HEK293T (cell line): ENCODE measurements around the gene KLK5.
"Not testable (repeated sequence)": the region's sequence is repeated elsewhere in the genome, so short reads cannot be mapped to it uniquely, and the experiment has no call there.

Source experiments
- CTCF ChIA-PET: fragments of 350-600 bp; formaldehyde crosslinking; extraction: SDS; loops from one replicate; lab custom pipeline; 2021; ENCODE audit warnings: antibody characterized with exemption, inconsistent platforms; lab: Yijun Ruan, JAX
- POLR2A ChIA-PET: fragments of 350-600 bp; formaldehyde crosslinking; extraction: SDS; loops from one replicate; lab custom pipeline; 2020; ENCODE audit warnings: antibody characterized with exemption, inconsistent platforms; lab: Yijun Ruan, JAX
- DNase-seq: peaks from one replicate; pipeline ENCODE4 v3.0.0; 2012; ENCODE audit warnings: mixed read lengths; ENCODE audit errors: extremely low spot score
- ARNT ChIP-seq: fragments of 450-650 bp; IDR thresholded peaks from 2 replicates; pipeline ENCODE4 v1.6.1; 2017; ENCODE audit warnings: mild to moderate bottlenecking
- BHLHE40 ChIP-seq: fragments of 450-650 bp; IDR thresholded peaks from 2 replicates; pipeline ENCODE4 v1.6.1; 2016; ENCODE audit warnings: mild to moderate bottlenecking, moderate library complexity, borderline replicate concordance
- CTBP1 ChIP-seq: fragments of 450-650 bp; IDR thresholded peaks from 2 replicates; pipeline ENCODE4 v1.6.1; 2016; ENCODE audit warnings: borderline replicate concordance
- ELF4 ChIP-seq: fragments of 450-650 bp; IDR thresholded peaks from 2 replicates; pipeline ENCODE4 v1.6.1; 2017; ENCODE audit warnings: antibody characterized with exemption
- FOXA1 ChIP-seq: fragments of 450-650 bp; IDR thresholded peaks from 2 replicates; pipeline ENCODE4 v1.6.1; 2016; ENCODE audit warnings: mild to moderate bottlenecking
- FOXK2 ChIP-seq: fragments of 450-650 bp; IDR thresholded peaks from 2 replicates; pipeline ENCODE4 v1.6.1; 2016; ENCODE audit warnings: mild to moderate bottlenecking
- FOXM1 ChIP-seq: fragments of 450-650 bp; IDR thresholded peaks from 2 replicates; pipeline ENCODE4 v1.6.1; 2017; ENCODE audit warnings: mild to moderate bottlenecking, borderline replicate concordance
- L3MBTL2 ChIP-seq: fragments of 450-650 bp; conservative IDR thresholded peaks from 2 replicates; pipeline ENCODE4 v1.6.1; 2016; ENCODE audit warnings: mild to moderate bottlenecking
- SP1 ChIP-seq: fragments of 450-650 bp; IDR thresholded peaks from 2 replicates; pipeline ENCODE4 v1.6.1; 2017
- TARDBP ChIP-seq: fragments of 450-650 bp; IDR thresholded peaks from 2 replicates; pipeline ENCODE4 v1.6.1; 2016
- ZNF384 ChIP-seq: fragments of 450-650 bp; IDR thresholded peaks from 2 replicates; pipeline ENCODE4 v1.6.1; 2016
- TF ChIP-seq, protein P1 (sequence below): fragments of 450-650 bp; IDR thresholded peaks from 2 replicates; pipeline ENCODE4 v1.6.1; 2016

Gene KLK5

DNA sequence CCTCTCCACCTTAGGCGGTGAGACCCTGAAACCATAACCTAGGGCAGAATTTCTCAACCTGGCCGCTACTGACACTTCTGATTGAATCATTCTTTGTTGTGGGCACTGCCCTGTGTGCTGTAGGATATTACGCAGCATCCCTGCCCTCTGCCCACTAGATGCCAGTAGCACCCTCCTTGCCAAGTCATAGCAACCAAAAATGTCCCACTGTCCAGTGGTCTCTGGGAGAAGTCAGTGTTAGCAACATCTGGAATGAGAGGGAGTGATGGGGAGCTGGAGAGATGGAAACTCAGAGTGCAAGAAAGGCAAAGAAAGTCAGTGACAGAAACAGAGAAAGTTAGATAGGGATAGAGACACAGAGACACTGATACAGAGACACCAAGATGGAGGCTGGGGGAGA is 55.2 kb downstream of the KLK5 start:
- DNase-seq = no peak
- CTCF ChIA-PET = interaction anchor here (1.6 kb wide), 1 partner anchor 8 kb away, joined by 4 read pairs; no protein-coding TSS in a partner anchor
- TF ChIP-seq FOXK2 = no peak
- no peak for TF ChIP-seq TARDBP
- TF ChIP-seq, protein P1, sequence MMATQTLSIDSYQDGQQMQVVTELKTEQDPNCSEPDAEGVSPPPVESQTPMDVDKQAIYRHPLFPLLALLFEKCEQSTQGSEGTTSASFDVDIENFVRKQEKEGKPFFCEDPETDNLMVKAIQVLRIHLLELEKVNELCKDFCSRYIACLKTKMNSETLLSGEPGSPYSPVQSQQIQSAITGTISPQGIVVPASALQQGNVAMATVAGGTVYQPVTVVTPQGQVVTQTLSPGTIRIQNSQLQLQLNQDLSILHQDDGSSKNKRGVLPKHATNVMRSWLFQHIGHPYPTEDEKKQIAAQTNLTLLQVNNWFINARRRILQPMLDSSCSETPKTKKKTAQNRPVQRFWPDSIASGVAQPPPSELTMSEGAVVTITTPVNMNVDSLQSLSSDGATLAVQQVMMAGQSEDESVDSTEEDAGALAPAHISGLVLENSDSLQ = no peak
- no peak for TF ChIP-seq ZNF384
- TF ChIP-seq ELF4 = no peak
- TF ChIP-seq BHLHE40 = no peak
- POLR2A ChIA-PET = interaction anchor here (1.0 kb wide), 1 partner anchor 93 kb away, joined by 3 read pairs; no protein-coding TSS in a partner anchor

- POLR2A ChIA-PET = interaction anchor here (0.5 kb wide), 1 partner anchor 24 kb away, joined by 3 read pairs; the partner anchor contains the start of gene KLK2
- no peak for TF ChIP-seq SP1
- no peak for TF ChIP-seq TARDBP
- no peak for TF ChIP-seq ZNF384
- TF ChIP-seq ARNT = no peak
- TF ChIP-seq CTBP1 = no peak
- CTCF ChIA-PET = interaction anchor here (1.6 kb wide), 1 partner anchor 9 kb away, joined by 4 read pairs; no protein-coding TSS in a partner anchor
- DNase-seq = no peak
These were observed 55.6 kb downstream of the KLK5 start for GRCh38 chr19:50897191-50897607.

- DNase-seq = no peak
- no peak for TF ChIP-seq ELF4
- TF ChIP-seq CTBP1 = no peak
- POLR2A ChIA-PET = interaction anchor here (0.5 kb wide), 1 partner anchor 24 kb away, joined by 3 read pairs; the partner anchor contains the start of gene KLK2
- CTCF ChIA-PET = interaction anchor here (0.6 to 1.6 kb wide), 2 partner anchors 9 to 25 kb away, joined by 3 to 4 read pairs; no protein-coding TSS in a partner anchor
These were observed 56.1 kb downstream of the KLK5 start for GRCh38 chr19:50896591-50897190.

DNA sequence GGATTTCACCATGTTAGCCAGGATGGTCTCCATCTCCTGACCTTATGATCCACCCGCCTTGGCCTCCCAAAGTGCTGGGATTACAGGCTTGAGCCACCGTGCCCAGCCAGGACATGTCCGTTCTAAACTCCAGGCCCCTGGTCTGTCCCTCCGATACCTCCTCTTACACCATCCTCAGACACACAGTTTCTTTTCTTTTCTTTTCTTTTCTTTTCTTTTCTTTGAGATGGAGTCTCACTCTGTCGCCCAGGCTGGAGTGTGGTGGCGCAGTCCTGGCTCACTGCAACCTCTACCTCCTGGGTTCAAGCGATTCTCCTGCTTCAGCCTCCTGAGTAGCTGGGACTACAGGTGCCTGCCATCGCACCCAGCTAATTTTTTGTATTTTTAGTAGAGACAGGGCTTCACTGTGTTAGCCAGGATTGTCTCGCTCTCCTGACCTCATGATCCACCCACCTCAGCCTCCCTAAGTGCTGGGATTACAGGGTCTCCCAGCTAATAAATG is 56.7 kb downstream of the KLK5 start:
- POLR2A ChIA-PET, DNase-seq: not testable (repeated sequence)
- CTCF ChIA-PET = interaction anchor here (0.6 to 1.6 kb wide), 2 partner anchors 10 to 26 kb away, joined by 3 to 4 read pairs; no protein-coding TSS in a partner anchor

- DNase-seq = no peak
- TF ChIP-seq TARDBP (no peak), FOXA1 (no peak), FOXM1 (no peak), SP1 (no peak), CTBP1 (no peak), L3MBTL2 (no peak)
- ChIA-PET POLR2A (no interaction called here), CTCF (no interaction called here)
These were observed 58.1 kb downstream of the KLK5 start for GRCh38 chr19:50894478-50895356.
